GM18951 (cell line): ENCODE results near the gene CDK12.
"Not testable (repeated sequence)": the region's sequence is repeated elsewhere in the genome, so short reads cannot be mapped to it uniquely, and the experiment has no call there.

Experiments used
- POLR2A ChIP-seq: IDR thresholded peaks from 4 replicates; pipeline ENCODE4 v1.6.1; 2011; ENCODE audit warnings: mild to moderate bottlenecking; ENCODE audit not compliant: insufficient read length, insufficient read depth; ENCODE audit errors: extremely low read depth
- in situ Hi-C: fragments of 300-500 bp; cut with MboI; formaldehyde crosslinking; loops from one replicate; pipeline ENCODE4 v1.12.0; 2022; ENCODE audit warnings: low sequenced_read_pairs, mixed read lengths, inconsistent platforms; ENCODE audit not compliant: unreplicated experiment

The CDK12 gene

DNA sequence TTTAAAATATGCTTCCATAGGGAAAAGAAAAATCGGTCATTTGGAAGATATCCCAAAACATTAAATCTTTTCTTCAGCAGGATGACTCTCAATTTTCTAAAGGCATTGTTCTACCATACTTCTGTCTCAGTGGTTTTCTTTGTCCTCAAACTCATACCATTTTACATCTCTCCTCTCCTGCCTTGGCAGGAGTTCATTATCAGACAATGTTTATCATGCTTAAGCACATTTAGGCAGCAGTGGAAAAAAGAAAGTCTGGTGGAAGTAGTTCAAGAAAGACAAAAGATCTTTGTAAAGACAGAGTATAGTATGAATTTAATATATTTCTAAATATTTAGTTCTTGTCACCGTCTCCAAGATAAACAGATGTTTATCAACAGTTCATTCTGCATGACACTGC is 68.2 kb downstream of the CDK12 start:
- no peak for TF ChIP-seq POLR2A
- in situ Hi-C loops: no loop called here

DNA sequence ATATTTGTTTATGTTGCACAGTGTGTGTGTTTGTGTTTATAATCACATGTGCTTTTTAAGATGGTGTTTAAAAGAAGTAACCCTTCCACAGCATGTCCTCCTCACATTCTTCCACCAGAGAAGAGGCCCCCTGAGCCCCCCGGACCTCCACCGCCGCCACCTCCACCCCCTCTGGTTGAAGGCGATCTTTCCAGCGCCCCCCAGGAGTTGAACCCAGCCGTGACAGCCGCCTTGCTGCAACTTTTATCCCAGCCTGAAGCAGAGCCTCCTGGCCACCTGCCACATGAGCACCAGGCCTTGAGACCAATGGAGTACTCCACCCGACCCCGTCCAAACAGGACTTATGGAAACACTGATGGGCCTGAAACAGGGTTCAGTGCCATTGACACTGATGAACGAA is 69.2 kb downstream of the CDK12 start:
- no peak for TF ChIP-seq POLR2A

DNA sequence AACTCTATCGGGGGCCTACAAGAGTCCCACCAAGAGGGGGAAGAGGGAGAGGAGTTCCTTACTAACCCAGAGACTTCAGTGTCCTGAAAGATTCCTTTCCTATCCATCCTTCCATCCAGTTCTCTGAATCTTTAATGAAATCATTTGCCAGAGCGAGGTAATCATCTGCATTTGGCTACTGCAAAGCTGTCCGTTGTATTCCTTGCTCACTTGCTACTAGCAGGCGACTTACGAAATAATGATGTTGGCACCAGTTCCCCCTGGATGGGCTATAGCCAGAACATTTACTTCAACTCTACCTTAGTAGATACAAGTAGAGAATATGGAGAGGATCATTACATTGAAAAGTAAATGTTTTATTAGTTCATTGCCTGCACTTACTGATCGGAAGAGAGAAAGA is 70.0 kb downstream of the CDK12 start:
- no peak for TF ChIP-seq POLR2A
- in situ Hi-C loops: no loop called here

More for the DNA sequence above, 69.2 kb downstream of the CDK12 start:
- in situ Hi-C loops: no loop called here

GRCh38 chr17:39533891-39534290 is 72.6 kb downstream of the CDK12 start:
- in situ Hi-C loops: no loop called here
- no peak for TF ChIP-seq POLR2A

- in situ Hi-C loops: no loop called here
- no peak for TF ChIP-seq POLR2A
These were observed 73.6 kb downstream of the CDK12 start for GRCh38 chr17:39534768-39535405.

DNA sequence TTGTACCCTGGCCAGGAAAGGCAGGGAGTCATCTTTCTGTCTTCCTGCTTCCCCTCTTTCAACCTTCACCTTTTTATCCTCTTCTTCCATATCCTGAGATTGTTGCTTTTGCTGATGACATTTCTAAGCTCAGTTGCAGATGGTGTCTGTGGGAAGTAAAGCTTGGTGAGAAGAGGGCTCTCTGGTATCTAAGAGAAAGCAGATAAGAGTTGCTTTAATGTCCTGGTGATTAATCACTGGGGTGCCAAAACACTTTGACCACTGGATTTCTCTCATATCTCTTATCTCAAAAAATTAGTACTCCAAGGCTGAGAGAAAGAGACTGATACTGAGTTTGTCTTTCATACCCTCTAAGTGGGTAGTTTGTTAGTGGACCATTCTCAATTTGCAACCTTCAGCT is 75.2 kb downstream of the CDK12 start:
- in situ Hi-C loops: no loop called here
- TF ChIP-seq POLR2A: no peak

DNA sequence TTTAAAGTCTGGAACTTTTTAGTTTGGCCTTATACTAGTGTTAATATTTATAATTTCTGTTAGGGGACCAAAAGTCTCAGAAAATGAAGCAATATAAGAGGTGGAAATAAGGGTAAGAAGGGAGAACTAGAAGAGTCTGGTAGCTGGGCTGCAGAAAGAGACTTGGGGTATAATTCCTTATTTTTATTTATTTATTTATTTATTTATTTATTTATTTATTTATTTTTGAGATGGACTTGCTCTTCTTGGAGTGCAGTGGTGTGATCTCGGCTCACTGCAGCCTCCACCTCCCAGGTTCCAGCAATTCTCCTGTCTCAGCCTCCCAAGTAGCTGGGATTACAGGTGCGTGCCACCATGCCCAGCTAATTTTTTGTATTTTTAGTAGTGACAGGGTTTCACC is 76.1 kb downstream of the CDK12 start:
- in situ Hi-C loops: not testable (repeated sequence)

DNA sequence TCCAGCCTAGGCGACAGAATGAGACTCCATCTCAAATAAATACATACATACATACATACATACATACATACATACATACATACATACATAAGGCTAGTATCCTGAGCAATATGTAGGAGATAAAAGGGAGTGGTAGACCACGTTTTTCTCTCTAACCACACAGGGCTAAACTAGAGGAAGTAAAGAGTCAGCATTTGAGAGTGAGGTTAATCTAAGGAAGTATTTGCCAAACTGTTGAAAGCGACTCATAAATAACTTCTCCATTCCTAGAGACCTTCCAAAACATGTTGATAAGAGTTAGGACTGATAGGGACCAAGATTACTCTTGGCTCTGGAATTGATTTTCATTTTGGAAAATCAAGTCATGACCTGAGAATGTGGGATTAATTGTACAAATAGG is 77.6 kb downstream of the CDK12 start:
- in situ Hi-C loops: no loop called here

DNA sequence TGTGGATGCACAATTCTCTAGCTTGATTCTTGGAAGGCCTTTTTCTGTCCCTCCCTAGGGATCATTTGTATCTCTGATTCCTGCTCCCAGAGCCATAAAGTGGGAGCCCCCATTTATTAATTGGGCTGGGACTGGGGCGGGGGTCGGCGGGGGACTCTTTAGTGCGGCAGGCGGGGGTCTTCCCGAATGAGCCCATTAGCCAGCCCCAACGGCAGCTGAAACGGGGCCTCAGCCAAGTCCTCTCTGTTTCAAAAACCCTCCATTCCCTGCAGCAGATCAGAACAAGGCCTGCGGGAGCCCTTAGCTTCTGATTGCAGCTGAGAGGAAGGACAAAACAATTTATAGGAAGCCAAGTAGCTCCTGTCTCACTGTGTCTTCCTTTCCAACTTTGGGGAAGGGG is 79.3 kb downstream of the CDK12 start:
- in situ Hi-C loops: no loop called here
- TF ChIP-seq POLR2A: no peak

More for the DNA sequence above, 77.6 kb downstream of the CDK12 start:
- TF ChIP-seq POLR2A: no peak

GRCh38 chr17:39541652-39542051 is 80.4 kb downstream of the CDK12 start:
- no peak for TF ChIP-seq POLR2A
- in situ Hi-C loops: no loop called here

- no peak for TF ChIP-seq POLR2A
- in situ Hi-C loops: no loop called here
These were observed 81.9 kb downstream of the CDK12 start for GRCh38 chr17:39543176-39543575.

DNA sequence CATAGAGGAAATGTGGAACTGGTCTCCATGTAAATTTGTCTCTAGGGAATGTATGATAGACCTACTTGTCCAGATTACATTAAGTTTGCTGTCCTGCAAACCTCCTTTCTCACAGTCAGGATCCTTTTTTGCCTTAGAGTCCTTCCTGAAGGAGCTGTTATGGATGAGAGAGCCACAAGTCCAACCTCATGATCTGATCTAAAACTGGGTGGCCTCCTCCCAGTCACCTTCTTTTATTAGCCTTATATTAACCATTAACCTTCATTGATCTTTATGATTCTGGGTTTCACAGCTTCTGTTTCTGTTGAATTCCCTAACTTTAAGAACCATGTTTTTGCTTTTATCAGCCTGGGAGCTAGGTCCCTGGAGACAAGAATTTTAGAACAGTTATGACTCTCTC is 82.4 kb downstream of the CDK12 start:
- in situ Hi-C loops: no loop called here
- TF ChIP-seq POLR2A: no peak

- in situ Hi-C loops: not testable (repeated sequence)
These were observed 83.1 kb downstream of the CDK12 start for GRCh38 chr17:39544361-39544760.

DNA sequence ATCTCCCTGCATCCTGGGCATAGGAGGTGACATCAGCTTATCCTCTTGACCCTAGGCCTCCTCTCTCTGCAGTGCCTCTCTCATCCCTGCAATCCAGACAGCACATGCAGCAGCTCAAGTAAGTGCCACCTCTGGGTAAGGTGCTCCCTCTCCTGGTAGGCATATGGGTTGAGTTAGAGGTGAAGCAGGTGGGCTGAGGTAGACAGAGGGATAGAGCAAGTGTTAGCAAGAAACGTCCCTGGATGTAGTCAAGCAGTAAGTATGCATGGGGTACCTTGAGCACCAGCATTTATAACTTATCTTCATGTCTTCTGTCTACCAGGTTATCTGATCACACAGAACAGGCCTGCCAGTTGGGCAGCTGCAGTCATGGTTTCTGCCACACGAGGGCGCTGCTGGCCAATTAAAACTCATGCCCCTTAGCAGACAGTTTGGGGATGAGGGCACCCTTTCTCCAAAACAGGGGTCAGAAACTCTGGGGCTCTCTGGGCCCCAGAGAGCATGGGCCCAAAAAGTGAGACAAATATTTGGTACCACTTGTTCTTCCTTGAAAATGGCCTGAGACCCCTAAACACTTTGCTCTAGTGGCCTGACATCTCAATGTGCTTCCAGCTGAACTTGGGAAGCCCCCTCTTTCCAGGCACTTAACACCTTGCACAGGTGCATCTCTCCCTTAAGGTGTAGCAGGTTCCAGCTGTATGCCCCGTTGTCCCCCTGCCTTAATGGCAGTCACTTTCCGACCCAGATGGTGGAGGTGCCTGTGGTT is 86.6 kb downstream of the CDK12 start:
- no peak for TF ChIP-seq POLR2A
- in situ Hi-C loops: no loop called here

DNA sequence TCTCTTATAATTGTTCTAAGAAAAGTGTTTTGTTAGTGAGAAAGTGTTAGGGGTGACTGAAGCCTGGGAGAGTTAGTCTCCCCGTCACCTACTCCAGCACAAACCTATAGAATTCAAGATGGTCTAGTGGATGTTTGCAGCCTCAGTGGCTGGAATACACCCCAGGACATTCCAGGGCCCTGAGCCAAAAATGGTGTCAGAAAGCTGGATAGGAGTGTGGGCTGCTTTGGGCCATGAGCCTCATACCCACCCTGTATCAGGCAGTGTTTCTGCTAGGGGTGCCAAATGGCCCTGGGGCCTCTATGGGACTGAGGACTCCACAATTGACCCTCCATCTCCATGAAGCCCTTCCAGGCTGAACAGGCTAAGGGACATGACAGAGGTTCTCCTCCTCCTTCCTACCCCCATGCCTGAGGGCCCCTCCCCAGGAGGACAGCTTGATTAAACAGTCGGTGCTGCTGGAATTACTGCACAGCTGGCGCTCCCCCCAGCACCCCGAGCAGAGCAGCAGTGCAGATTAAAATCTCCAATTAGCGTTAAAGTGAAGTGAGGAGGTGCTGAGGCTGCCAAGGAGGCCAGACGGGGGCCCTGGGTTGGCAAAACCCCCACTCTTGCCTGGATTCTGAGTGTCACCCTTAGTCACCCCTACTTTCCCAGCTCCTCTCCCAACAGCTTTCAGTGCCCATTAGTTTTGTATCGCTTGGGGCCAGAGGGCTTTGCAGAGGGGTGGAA is 87.4 kb downstream of the CDK12 start:
- in situ Hi-C loops: no loop called here
- no peak for TF ChIP-seq POLR2A
